ENCODE data around the gene PLA2G12B.

DNA sequence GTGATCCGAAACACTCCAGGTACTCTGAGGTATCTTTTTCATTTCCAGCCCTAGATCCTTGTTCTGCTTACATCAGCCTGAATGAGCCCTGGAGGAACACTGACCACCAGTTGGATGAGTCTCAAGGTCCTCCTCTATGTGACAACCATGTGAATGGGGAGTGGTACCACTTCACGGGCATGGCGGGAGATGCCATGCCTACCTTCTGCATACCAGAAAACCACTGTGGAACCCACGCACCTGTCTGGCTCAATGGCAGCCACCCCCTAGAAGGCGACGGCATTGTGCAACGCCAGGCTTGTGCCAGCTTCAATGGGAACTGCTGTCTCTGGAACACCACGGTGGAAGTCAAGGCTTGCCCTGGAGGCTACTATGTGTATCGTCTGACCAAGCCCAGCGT lies 56.0 kb downstream of the PLA2G12B start:
- TF ChIP-seq POLR2A (IDR thresholded peaks at IDR 0.05) (no peak), CTCF (IDR thresholded peaks at IDR 0.05) (no peak)

Data from Peyer's patch (tissue), 4 donors.